GM15510 (cell line): ENCODE results near the gene INPP4A.

Experiments used
- POLR2A ChIP-seq: IDR thresholded peaks from 3 replicates; pipeline ENCODE4 v1.6.1; 2011; ENCODE audit warnings: borderline replicate concordance; ENCODE audit not compliant: insufficient read length; ENCODE audit errors: extremely low read depth

Gene INPP4A

GRCh38 chr2:98515250-98515991 is 70.8 kb downstream of the INPP4A start:
- no peak for TF ChIP-seq POLR2A

DNA sequence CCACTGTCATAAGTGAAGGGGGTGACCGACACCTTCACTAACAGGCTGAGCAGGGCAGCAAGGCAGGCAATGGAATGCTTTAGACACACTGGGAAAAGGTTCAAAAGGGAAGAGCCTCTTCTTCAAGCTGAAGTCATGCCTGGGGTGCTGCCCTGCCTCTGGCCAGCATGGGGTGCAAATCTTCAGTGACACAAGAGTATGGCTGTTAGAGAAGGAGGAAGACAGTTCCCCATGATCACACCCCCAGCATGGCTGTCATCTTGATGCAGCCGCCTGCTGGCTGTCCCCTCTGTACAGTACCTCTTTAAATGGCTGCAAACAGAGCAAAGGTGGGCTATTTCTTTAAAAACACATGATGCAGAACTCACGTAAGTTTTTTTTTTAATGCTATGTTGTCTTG is 71.9 kb downstream of the INPP4A start:
- TF ChIP-seq POLR2A: no peak

GRCh38 chr2:98517636-98518035 is 73.0 kb downstream of the INPP4A start:
- no peak for TF ChIP-seq POLR2A

DNA sequence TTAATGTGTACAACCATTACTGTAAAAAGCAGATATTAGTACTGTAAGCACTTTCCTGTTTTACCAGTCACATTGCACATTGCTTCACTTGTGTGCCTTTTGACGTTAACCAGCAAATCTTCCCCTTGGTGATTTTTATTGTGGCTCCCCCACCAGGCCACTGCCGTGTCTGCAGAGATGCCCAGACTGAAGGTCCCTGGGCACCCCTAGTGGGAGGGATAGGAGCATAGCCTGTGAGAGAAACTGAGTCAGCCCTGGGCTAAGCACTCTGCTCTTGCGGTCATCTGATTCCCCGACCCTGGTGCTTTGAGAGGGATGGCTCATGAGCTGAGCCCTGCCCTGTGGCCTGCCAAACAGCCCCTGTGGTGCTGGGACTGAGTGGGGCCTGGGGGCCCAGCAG is 73.4 kb downstream of the INPP4A start:
- no peak for TF ChIP-seq POLR2A

DNA sequence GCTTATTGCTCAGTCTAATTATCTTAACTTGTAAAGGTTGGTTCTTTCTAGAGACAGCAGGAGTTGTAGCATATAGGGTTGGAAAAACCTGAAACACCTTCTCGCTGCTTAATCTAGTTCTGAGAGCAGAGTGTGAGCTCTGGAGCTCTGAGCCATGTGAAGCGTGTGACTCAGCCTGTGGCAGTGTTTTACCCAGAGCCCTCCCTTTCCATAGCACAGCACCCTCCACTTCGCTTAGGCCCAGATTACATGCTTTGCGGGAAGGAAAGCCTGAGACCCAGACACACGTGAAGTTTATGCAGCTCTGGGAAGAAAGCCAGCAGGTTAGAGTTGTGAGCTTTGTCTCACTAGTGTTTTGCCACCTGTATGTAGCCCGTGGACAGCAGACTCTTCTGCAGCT is 74.5 kb downstream of the INPP4A start:
- no peak for TF ChIP-seq POLR2A

GRCh38 chr2:98519851-98520250 is 75.2 kb downstream of the INPP4A start:
- TF ChIP-seq POLR2A: no peak

GRCh38 chr2:98520806-98521205 is 76.1 kb downstream of the INPP4A start:
- no peak for TF ChIP-seq POLR2A

GRCh38 chr2:98521266-98521665 is 76.6 kb downstream of the INPP4A start:
- TF ChIP-seq POLR2A: no peak

- no peak for TF ChIP-seq POLR2A
Measured at GRCh38 chr2:98522854-98523253, 78.2 kb downstream of the INPP4A start.

DNA sequence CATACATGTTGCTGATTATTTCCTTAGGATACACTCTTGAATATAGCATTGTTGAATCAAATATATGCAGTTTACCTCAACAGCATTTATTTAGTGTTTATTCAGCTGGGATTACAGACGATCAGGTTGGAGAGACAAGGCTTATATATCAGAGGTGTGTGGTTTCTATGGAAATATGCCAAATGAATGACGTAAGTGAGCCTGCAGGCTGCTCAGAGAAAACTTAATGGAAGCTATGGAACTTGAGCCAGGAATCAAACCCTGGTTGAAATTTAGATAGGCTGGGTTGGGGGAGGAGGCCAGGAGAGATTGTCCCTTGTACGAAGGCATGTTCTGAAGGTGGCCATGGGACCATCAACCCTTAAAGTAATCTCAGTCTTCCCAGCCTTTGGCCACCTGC is 79.5 kb downstream of the INPP4A start:
- TF ChIP-seq POLR2A: no peak

- no peak for TF ChIP-seq POLR2A
Measured at GRCh38 chr2:98528349-98528748, 83.7 kb downstream of the INPP4A start.

DNA sequence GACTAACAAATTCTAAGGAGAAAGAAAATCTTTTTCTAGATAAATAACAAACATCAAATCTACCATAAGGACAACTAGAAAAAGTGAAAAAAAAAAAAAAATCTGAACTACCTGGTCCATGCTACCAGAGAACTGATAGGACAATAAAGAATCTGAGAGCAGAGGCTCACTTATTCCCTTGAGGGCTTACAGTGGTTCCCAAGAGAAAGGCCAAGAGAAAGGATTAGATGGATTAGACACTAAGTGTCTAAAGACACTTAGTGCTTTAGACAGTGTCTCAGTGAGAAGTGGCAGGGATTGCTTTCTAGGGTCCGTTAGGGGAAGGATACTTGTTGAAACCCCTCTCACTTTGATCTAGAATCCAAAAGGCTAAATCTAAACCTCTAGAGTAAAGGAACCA is 85.5 kb downstream of the INPP4A start:
- TF ChIP-seq POLR2A: no peak

- TF ChIP-seq POLR2A: no peak
Measured at GRCh38 chr2:98532756-98533155, 88.1 kb downstream of the INPP4A start.

DNA sequence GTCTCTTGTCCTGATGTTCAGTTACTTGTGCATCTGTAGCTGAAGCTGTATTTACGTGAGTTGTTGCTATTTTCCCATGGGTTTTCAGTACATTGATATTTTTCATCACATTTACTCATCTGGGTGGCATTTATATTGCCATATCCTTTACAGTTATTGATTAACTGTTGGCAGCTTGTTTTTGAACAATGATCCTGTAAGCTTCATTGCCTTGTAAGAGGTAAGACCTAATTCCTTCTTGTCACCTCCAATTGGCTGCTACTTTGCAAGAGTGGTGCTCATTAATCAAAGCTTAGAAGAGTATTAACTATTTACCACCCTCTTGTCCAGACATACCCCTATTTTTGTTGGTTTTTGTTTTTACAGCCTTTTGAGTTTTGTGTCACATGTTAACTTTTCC is 88.9 kb downstream of the INPP4A start:
- no peak for TF ChIP-seq POLR2A

- no peak for TF ChIP-seq POLR2A
Measured at GRCh38 chr2:98534761-98535160, 90.1 kb downstream of the INPP4A start.

DNA sequence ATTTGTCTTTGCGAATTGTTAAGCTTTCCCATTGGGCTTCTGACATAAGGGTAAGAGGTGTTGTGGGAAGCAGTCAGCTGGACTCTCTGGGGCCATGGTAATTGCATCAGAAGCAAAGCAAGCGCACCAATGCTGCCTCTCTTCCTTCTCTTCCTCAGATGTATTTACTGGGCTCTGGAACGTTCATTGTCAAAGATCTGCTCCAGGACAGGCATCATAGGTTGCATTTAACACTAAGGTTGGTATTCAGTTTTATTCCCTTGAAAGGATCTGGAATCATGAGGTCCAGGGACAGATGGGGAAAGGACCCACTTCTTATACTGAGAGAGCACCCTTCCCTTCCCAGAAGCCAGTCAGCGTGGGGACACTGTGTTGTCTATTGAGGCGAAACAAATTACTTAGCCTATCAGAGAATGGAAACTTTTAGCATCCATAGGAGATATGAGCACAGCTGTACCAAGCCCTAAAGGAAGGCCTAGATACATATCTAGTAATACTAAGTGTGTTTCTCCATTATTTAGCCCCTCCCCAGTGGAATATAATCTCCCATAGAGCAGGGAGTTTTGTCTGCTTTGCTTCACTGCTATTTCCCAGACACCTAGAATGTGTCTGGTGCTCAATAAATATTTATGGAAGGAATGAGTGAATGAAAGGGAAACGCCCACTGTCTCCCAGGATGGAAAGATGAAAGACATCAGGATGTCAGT is 91.5 kb downstream of the INPP4A start:
- no peak for TF ChIP-seq POLR2A

DNA sequence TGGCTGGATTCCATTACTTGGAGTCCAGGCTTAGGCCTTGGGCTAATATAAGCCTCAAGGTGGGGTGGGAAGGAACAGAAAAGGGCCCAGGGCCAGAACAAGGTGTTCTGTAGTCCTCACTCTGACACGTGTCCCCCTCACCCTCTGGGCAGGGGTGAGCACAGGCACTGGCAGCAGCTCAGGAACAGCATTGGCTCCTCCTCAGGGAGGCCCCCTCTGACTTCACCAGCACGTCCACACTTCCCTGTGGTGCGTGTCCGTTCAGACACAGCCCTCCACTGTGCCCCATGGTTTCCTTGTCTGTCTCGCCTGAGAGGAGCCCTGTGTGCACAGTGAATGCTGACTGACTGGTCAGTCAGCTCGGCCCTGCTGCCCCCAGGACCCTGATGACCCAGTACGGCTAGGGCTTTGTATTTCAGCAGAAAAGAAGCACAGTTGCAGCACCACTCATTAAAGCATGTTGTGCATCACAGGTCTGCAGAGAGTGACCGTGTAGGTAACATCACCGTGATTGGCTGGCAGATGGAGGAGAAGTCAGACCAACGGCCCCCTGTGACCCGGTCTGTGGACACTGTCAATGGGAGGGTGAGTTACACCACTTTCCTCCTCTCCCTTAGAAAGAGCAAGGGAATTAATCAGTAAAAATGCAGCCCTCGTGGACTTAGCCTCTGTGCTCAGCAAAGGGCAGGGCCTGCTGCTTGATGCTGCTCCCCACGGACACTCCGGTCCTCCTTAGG is 92.9 kb downstream of the INPP4A start:
- no peak for TF ChIP-seq POLR2A
